Measurements from ENCODE around the gene CLBA1.
"Not testable (repeated sequence)": the region's sequence is repeated elsewhere in the genome, so short reads cannot be mapped to it uniquely, and the experiment has no call there.

CLBA1 gene

GRCh38 chr14:105022276-105022670 lies 36.7 kb downstream of the CLBA1 start:
- no peak for DNase-seq (ENCODE audit: low spot score)

- DNase-seq (ENCODE audit: low spot score), result no peak
Measured at GRCh38 chr14:105023144-105023543, 37.6 kb downstream of the CLBA1 start.

- DNase-seq (ENCODE audit: low spot score), result no peak
Measured at GRCh38 chr14:105023791-105024480, 38.3 kb downstream of the CLBA1 start.

GRCh38 chr14:105025429-105025828 lies 39.8 kb downstream of the CLBA1 start:
- no peak for DNase-seq (ENCODE audit: low spot score)

GRCh38 chr14:105026033-105026785 lies 40.6 kb downstream of the CLBA1 start:
- no peak for DNase-seq (ENCODE audit: low spot score)

- no peak for DNase-seq (ENCODE audit: low spot score)
Measured at GRCh38 chr14:105026802-105027563, 41.4 kb downstream of the CLBA1 start.

GRCh38 chr14:105027718-105028117 lies 42.1 kb downstream of the CLBA1 start:
- not testable (repeated sequence) for DNase-seq (ENCODE audit: low spot score)

- no peak for DNase-seq (ENCODE audit: low spot score)
Measured at GRCh38 chr14:105028251-105028927, 42.8 kb downstream of the CLBA1 start.

GRCh38 chr14:105029402-105029801 lies 43.8 kb downstream of the CLBA1 start:
- no peak for DNase-seq (ENCODE audit: low spot score)

- DNase-seq (ENCODE audit: low spot score), result no peak
Measured at GRCh38 chr14:105030194-105030593, 44.6 kb downstream of the CLBA1 start.

GRCh38 chr14:105030836-105031396 lies 45.3 kb downstream of the CLBA1 start:
- no peak for DNase-seq (ENCODE audit: low spot score)

GRCh38 chr14:105032451-105032901 lies 46.9 kb downstream of the CLBA1 start:
- DNase-seq (ENCODE audit: low spot score), result peak; percentile 44

- DNase-seq (ENCODE audit: low spot score), result not testable (repeated sequence)
Measured at GRCh38 chr14:105033412-105033900, 47.9 kb downstream of the CLBA1 start.

- no peak for DNase-seq (ENCODE audit: low spot score)
Measured at GRCh38 chr14:105034315-105035039, 48.9 kb downstream of the CLBA1 start.

GRCh38 chr14:105035616-105036015 lies 50.0 kb downstream of the CLBA1 start:
- DNase-seq (ENCODE audit: low spot score), result not testable (repeated sequence)

GRCh38 chr14:105039458-105040205 lies 54.0 kb downstream of the CLBA1 start:
- DNase-seq (ENCODE audit: low spot score), result no peak

GRCh38 chr14:105041841-105042765 lies 56.5 kb downstream of the CLBA1 start:
- DNase-seq (ENCODE audit: low spot score), result no peak

GRCh38 chr14:105042813-105043212 lies 57.2 kb downstream of the CLBA1 start:
- no peak for DNase-seq (ENCODE audit: low spot score)

- no peak for DNase-seq (ENCODE audit: low spot score)
Measured at GRCh38 chr14:105043641-105044040, 58.1 kb downstream of the CLBA1 start.

Data from LoVo (cell line).